Aorta (tissue), 5 donors: ENCODE measurements around the gene OR10G8. TPM values are rescaled to one million over a fixed set of nuclear protein-coding genes. Genes with fewer than 3 reads are reported as not detected.
"Not testable (repeated sequence)": the region's sequence is repeated elsewhere in the genome, so short reads cannot be mapped to it uniquely, and the experiment has no call there.

Experiments used
- ATAC-seq: fragments of 200-7000 bp; cut with Tn5 transposase; one replicate; pipeline ENCODE4 v1.9.1; 2022; ENCODE audit warnings: moderate library complexity; ENCODE audit not compliant: low FRiP score
- DNase-seq, 2 donors: peaks; one replicate each; pipeline ENCODE4 v3.0.0-alpha.2; 2020
- H3K27ac ChIP-seq, 2 donors: one replicate each; pipeline ENCODE4 v1.5.1; 2013; ENCODE audit warnings: low read length in 2 of 2, mild to moderate bottlenecking in 2 of 2, moderate library complexity in 2 of 2, control low read depth in 1 of 2, inconsistent platforms in 1 of 2, low read depth in 1 of 2
- H3K27me3 ChIP-seq, 2 donors: one replicate each; pipeline ENCODE4 v1.6.1; 2013; ENCODE audit warnings: control low read depth in 1 of 2, low read length in 1 of 2, mild to moderate bottlenecking in 1 of 2, moderate library complexity in 1 of 2; ENCODE audit not compliant: insufficient read depth in 2 of 2, control insufficient read depth in 1 of 2
- H3K36me3 ChIP-seq, 2 donors: one replicate each; pipeline ENCODE4 v1.6.1; 2013; ENCODE audit warnings: control low read depth in 1 of 2, low read length in 1 of 2, mild to moderate bottlenecking in 1 of 2; ENCODE audit not compliant: insufficient read depth in 2 of 2, control insufficient read depth in 1 of 2
- H3K4me1 ChIP-seq, 2 donors: one replicate each; pipeline ENCODE4 v1.6.1; 2013; ENCODE audit warnings: low read length in 2 of 2, control low read depth in 1 of 2, mild to moderate bottlenecking in 1 of 2, moderate library complexity in 1 of 2; ENCODE audit not compliant: insufficient read depth in 2 of 2, control insufficient read depth in 1 of 2
- H3K4me3 ChIP-seq, 2 donors: one replicate each; pipeline ENCODE4 v1.5.1; 2013; ENCODE audit warnings: low read length in 2 of 2, control low read depth in 1 of 2, mild to moderate bottlenecking in 1 of 2
- H3K9me3 ChIP-seq: one replicate; pipeline ENCODE4 v1.6.1; 2013; ENCODE audit warnings: mild to moderate bottlenecking, low read length; ENCODE audit not compliant: control insufficient read depth
- WGBS, 2 donors: extraction: QIAGEN DNeasy Blood & Tissue Kit; methylation state at CpG; one replicate each; pipeline ENCODE4 v1.1.7; 2013; 5-methylcytosine and 5-hydroxymethylcytosine counted together
- intact Hi-C, 2 donors: fragments of 100-400 bp; cut with DNase I; formaldehyde crosslinking; loops; one replicate each; pipeline versions ENCODE4 v1.14.2 to v1.15.0; 2022
- long read RNA-seq, 2 donors: library from polyadenylated mRNA; unstranded; transcript quantifications; one replicate each; pipeline ENCODE4 v2.0.0, GENCODE V29; 2020 to 2021
- polyA plus RNA-seq, 2 donors: library from polyadenylated mRNA; stranded (reverse); fragments of 200-250 nt; gene quantifications; one replicate each; pipeline ENCODE4 v1.2.3, GENCODE V29; 2013
- total RNA-seq, 2 donors: library from RNA; stranded (reverse); fragmentation: NEBNext Ultra II Directional; extraction: Animal tissue kit (Norgen Biotek cat#: 25700); gene quantifications; one replicate each; pipeline ENCODE4 v1.2.1, GENCODE V29; 2021
- donor health status: healthy with polysubstance abuse.
- donor health status: Bipolar disorder and iron deficiency.
- donor health status: DM: no; HTN: no; CAD: no.
- donor health status: DM: no; HTN: no; CAD: no.
- donor health status: DM: yes; HTN: yes; CAD: no.

OR10G8 gene
- total RNA-seq (not detected), polyA plus RNA-seq (not detected)
- long read RNA-seq, donor 1 = 0 reads
- long read RNA-seq, donor 2 = 0 reads

- Histone ChIP-seq H3K9me3 (no peaks in the 10 kb centered on the region), H3K4me3 (no peak within 1 kb of the TSS), H3K4me1 (no peaks in the 10 kb centered on the region), H3K27me3 (no peaks in the 10 kb centered on the region), H3K36me3 (no peaks in the 10 kb centered on the region), H3K27ac (no peak within 1 kb of the TSS)
- no peak for DNase-seq
- intact Hi-C loops = no loop called here
- no peak for ATAC-seq
- 64 to 77% methylated on average over 2 of the region's 2 CpGs for WGBS, 2 donors
Observed at GRCh38 chr11:124026498-124026897, at the start of gene OR10G8. TSS of gene OR10G8 (plus strand) at chr11:124026798. CDS start at chr11:124029623, 2,825 bp downstream.

GRCh38 chr11:123977731-123978347 lies 48.8 kb upstream of the OR10G8 start, which contains the start of gene OR10S1:
TSS of gene OR10S1 (minus strand) at chr11:123977781. CDS start at chr11:123977664, 117 bp downstream.
- Histone ChIP-seq H3K9me3 (peaks cover 3% of the 10 kb centered on the region), H3K4me3 (no peak within 1 kb of the TSS), H3K36me3 (no peaks in the 10 kb centered on the region), H3K4me1 (no peaks in the 10 kb centered on the region), H3K27me3 (no peaks in the 10 kb centered on the region), H3K27ac (no peak within 1 kb of the TSS)
- ATAC-seq (no peak), DNase-seq (no peak)
- intact Hi-C loops = no loop called here

GRCh38 chr11:123979311-123979710 lies 47.3 kb upstream of the OR10G8 start:
- DNase-seq = no peak
- H3K27me3 ChIP-seq = no peaks in the 10 kb centered on the region
- intact Hi-C loops = no loop called here
- H3K9me3 ChIP-seq = peaks cover 3% of the 10 kb centered on the region
- H3K4me3 ChIP-seq = no peak overlapping the region
- no peaks in the 10 kb centered on the region for H3K4me1 ChIP-seq
- 77 to 83% methylated on average over 5 of the region's 5 CpGs for WGBS, 2 donors
- no peak for ATAC-seq
- H3K36me3 ChIP-seq = no peaks in the 10 kb centered on the region
- no peak overlapping the region for H3K27ac ChIP-seq

GRCh38 chr11:123995119-123995518 lies 31.5 kb upstream of the OR10G8 start, which contains the start of gene OR10G6:
TSS of gene OR10G6 (minus strand) at chr11:123995161. CDS start at chr11:123995161, 0 bp downstream.
- 77 to 79% methylated on average over 1 of the region's 1 CpG for WGBS, 2 donors
- no peak for ATAC-seq
- no peaks in the 10 kb centered on the region for H3K9me3 ChIP-seq

GRCh38 chr11:124012697-124013096 lies 13.9 kb upstream of the OR10G8 start, which contains the start of gene OR10G4:
TSS of gene OR10G4 (plus strand) at chr11:124012997. CDS start at chr11:124015575, 2,578 bp downstream.
- Histone ChIP-seq H3K9me3 (peaks cover 3% of the 10 kb centered on the region), H3K4me1 (no peaks in the 10 kb centered on the region), H3K27me3 (no peaks in the 10 kb centered on the region), H3K4me3 (no peak within 1 kb of the TSS), H3K36me3 (no peaks in the 10 kb centered on the region), H3K27ac (no peak within 1 kb of the TSS)
- DNase-seq = no peak
- intact Hi-C loops = no loop called here
- no peak for ATAC-seq
- 65 to 72% methylated on average over 2 of the region's 2 CpGs for WGBS, 2 donors

More at GRCh38 chr11:123995119-123995518, 31.5 kb upstream of the OR10G8 start, which contains the start of gene OR10G6:
- Histone ChIP-seq H3K4me3 (no peak within 1 kb of the TSS), H3K4me1 (no peaks in the 10 kb centered on the region), H3K27me3 (no peaks in the 10 kb centered on the region), H3K27ac (no peak within 1 kb of the TSS), H3K36me3 (no peaks in the 10 kb centered on the region)
- intact Hi-C loops = no loop called here
- no peak for DNase-seq

- DNase-seq, H3K36me3 ChIP-seq, intact Hi-C loops, H3K4me3 ChIP-seq, H3K27me3 ChIP-seq, H3K27ac ChIP-seq, H3K4me1 ChIP-seq, H3K9me3 ChIP-seq: not testable (repeated sequence)
- peak; percentile 56 for ATAC-seq
- WGBS, 2 donors = 89 to 91% methylated on average over 3 to 6 of the region's 9 CpGs
Observed at GRCh38 chr11:124015837-124016236, 10.8 kb upstream of the OR10G8 start.

- Histone ChIP-seq H3K27ac (no peak overlapping the region), H3K4me1 (no peaks in the 10 kb centered on the region), H3K9me3 (no peaks in the 10 kb centered on the region), H3K27me3 (no peaks in the 10 kb centered on the region), H3K36me3 (no peaks in the 10 kb centered on the region), H3K4me3 (no peak overlapping the region)
- WGBS, 2 donors = 7 to 10% methylated on average over 1 of the region's 1 CpG
- ATAC-seq (no peak), DNase-seq (no peak)
- intact Hi-C loops = no loop called here
Observed at GRCh38 chr11:124036666-124037065, 10.1 kb downstream of the OR10G8 start.

- intact Hi-C loops = no loop called here
- WGBS, 2 donors = 80 to 83% methylated on average over 9 of the region's 9 CpGs
- no peaks in the 10 kb centered on the region for H3K36me3 ChIP-seq
- no peak overlapping the region for H3K27ac ChIP-seq
- DNase-seq (peak in 1 of 2 donors; percentile 57), ATAC-seq (no peak)
- H3K27me3 ChIP-seq = no peaks in the 10 kb centered on the region
- H3K4me1 ChIP-seq = no peaks in the 10 kb centered on the region
- H3K9me3 ChIP-seq = no peaks in the 10 kb centered on the region
- no peak overlapping the region for H3K4me3 ChIP-seq
Observed at GRCh38 chr11:124039557-124039956, 13.0 kb downstream of the OR10G8 start.

GRCh38 chr11:124041254-124041653 lies 14.7 kb downstream of the OR10G8 start, which contains the start of gene OR10G7:
TSS of gene OR10G7 (minus strand) at chr11:124041325. CDS start at chr11:124039001, 2,324 bp downstream.
- Histone ChIP-seq H3K4me3 (no peak within 1 kb of the TSS), H3K27ac (no peak within 1 kb of the TSS), H3K9me3 (no peaks in the 10 kb centered on the region), H3K36me3 (no peaks in the 10 kb centered on the region), H3K4me1 (no peaks in the 10 kb centered on the region), H3K27me3 (no peaks in the 10 kb centered on the region)
- DNase-seq (no peak), ATAC-seq (no peak)
- WGBS, 2 donors = 14 to 46% methylated on average over 1 of the region's 1 CpG
- intact Hi-C loops = no loop called here
